Natural killer cell (primary cell): ENCODE measurements around the gene TWIST2. TPM values are rescaled to one million over a fixed set of nuclear protein-coding genes. Genes with fewer than 3 reads are reported as not detected.

Experiments used
- ATAC-seq, 3 donors: fragments of 150-1000 bp in 2 of 3; fragments of 200-7000 bp in 1 of 3; cut with Tn5 transposase; 1 replicate in 1 of 3; 2 replicates in 2 of 3; pipeline ENCODE4 v1.10.0; 2021; ENCODE audit warnings: mild to moderate bottlenecking in 2 of 3, moderate library complexity in 2 of 3
- DNase-seq, 2 donors: peaks; one replicate each; pipeline versions ENCODE4 v3.0.0 to v3.0.0-alpha.2; 2013 to 2021; ENCODE audit warnings: mixed read lengths in 1 of 2
- H3K27ac ChIP-seq: one replicate; pipeline ENCODE4 v1.5.1; 2013; ENCODE audit warnings: mild to moderate bottlenecking, low read length
- H3K27me3 ChIP-seq: one replicate; pipeline ENCODE4 v1.6.1; 2013; ENCODE audit warnings: low read length; ENCODE audit not compliant: control insufficient read depth, insufficient read depth
- H3K36me3 ChIP-seq: one replicate; pipeline ENCODE4 v1.6.1; 2013; ENCODE audit warnings: low read length; ENCODE audit not compliant: control insufficient read depth, insufficient read depth
- H3K4me1 ChIP-seq: one replicate; pipeline ENCODE4 v1.6.1; 2013; ENCODE audit warnings: low read length; ENCODE audit not compliant: control insufficient read depth, insufficient read depth
- H3K4me3 ChIP-seq: one replicate; pipeline ENCODE4 v1.5.1; 2013; ENCODE audit warnings: low read length
- H3K9me3 ChIP-seq: one replicate; pipeline ENCODE4 v1.6.1; 2013; ENCODE audit warnings: low read length; ENCODE audit not compliant: control insufficient read depth, insufficient read depth
- H3K27ac Mint-ChIP-seq, 2 donors: one replicate each; pipeline ENCODE4 v1.8.0; 2022; ENCODE audit warnings: mild to moderate bottlenecking in 2 of 2, mixed read lengths in 2 of 2, moderate library complexity in 1 of 2
- H3K27me3 Mint-ChIP-seq, 2 donors: one replicate each; pipeline ENCODE4 v1.8.0; 2022; ENCODE audit warnings: low read depth in 2 of 2, mixed read lengths in 2 of 2
- H3K36me3 Mint-ChIP-seq: one replicate; pipeline ENCODE4 v1.8.0; 2022; ENCODE audit warnings: mixed read lengths
- H3K4me1 Mint-ChIP-seq, 2 donors: one replicate each; pipeline ENCODE4 v1.8.0; 2022; ENCODE audit warnings: mixed read lengths in 2 of 2
- H3K4me3 Mint-ChIP-seq: one replicate; pipeline ENCODE4 v1.8.0; 2022; ENCODE audit warnings: mild to moderate bottlenecking, moderate library complexity, mixed read lengths
- H3K9me3 Mint-ChIP-seq, 2 donors: one replicate each; pipeline ENCODE4 v1.8.0; 2022; ENCODE audit warnings: mixed read lengths in 2 of 2
- CTCF ChIP-seq: fragments of 200-600 bp; IDR thresholded peaks from one replicate; pipeline ENCODE4 v1.8.0; 2022; ENCODE audit warnings: antibody characterized with exemption
- WGBS: methylation state at CpG from one replicate; pipeline ENCODE4 v1.1.7; 2013; ENCODE audit warnings: missing lambda C conversion rate; ENCODE audit not compliant: insufficient coverage; 5-methylcytosine and 5-hydroxymethylcytosine counted together
- intact Hi-C: fragments of 100-400 bp; cut with micrococcal nuclease; formaldehyde crosslinking; loops from one replicate; pipeline ENCODE4 v1.14.2; 2022
- total RNA-seq, 4 donors: library from RNA; stranded (reverse); fragments of 120-200 nt in 1 of 4; gene quantifications; one replicate each; pipeline versions ENCODE4 v1.2.3 to v1.2.4, GENCODE V29; 2013 to 2022

The TWIST2 gene
- total RNA-seq, 3 donors from 2014 or later (not counting 1 experiment from before 2014, with no cell fraction given): not detected

- Histone ChIP-seq H3K27ac (no peak overlapping the region), H3K4me3 (no peak overlapping the region), H3K27me3 (no peaks in the 10 kb centered on the region), H3K9me3 (no peaks in the 10 kb centered on the region), H3K4me1 (no peaks in the 10 kb centered on the region), H3K36me3 (no peaks in the 10 kb centered on the region)
- Mint-ChIP-seq H3K4me3 (no peak overlapping the region), H3K9me3 (no peaks in the 10 kb centered on the region), H3K36me3 (no peaks in the 10 kb centered on the region), H3K27me3 (peaks cover 0 to 4% of the 10 kb centered on the region in 2 donors), H3K27ac (no peak overlapping the region), H3K4me1 (no peaks in the 10 kb centered on the region)
- ATAC-seq (no peak), DNase-seq (no peak)
- 85% methylated on average over 22 of the region's 22 CpGs for WGBS
- TF ChIP-seq CTCF: no peak
- intact Hi-C loops: no loop called here
Measured at GRCh38 chr2:238913931-238914647, 66.2 kb downstream of the TWIST2 start.

DNA sequence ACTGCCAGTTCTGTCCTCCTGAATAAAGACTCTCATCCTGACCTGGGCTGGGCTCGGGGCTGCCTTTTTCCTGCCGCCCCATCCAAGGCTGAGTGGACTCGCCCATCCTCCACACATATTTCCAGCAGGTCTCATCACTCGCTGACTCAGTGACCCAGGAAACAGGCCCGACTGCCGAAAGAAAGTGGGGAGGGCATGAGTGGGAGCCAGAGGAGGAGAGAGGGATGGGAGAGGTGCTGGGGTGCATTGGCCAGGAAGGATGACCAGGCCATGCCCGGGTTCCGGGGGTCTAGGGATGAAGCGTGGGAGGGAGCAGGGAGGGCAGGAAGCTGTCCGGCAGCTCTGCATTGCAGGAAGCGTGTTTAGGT, 66.7 kb downstream of the TWIST2 start:
- no peak for ATAC-seq
- Histone ChIP-seq H3K4me1 (no peaks in the 10 kb centered on the region), H3K9me3 (no peaks in the 10 kb centered on the region), H3K27me3 (no peaks in the 10 kb centered on the region), H3K36me3 (no peaks in the 10 kb centered on the region), H3K27ac (no peak overlapping the region), H3K4me3 (no peak overlapping the region)
- intact Hi-C loops: no loop called here
- DNase-seq: no peak
- Mint-ChIP-seq H3K27me3 (peaks cover 0 to 4% of the 10 kb centered on the region in 2 donors), H3K27ac (no peak overlapping the region), H3K9me3 (no peaks in the 10 kb centered on the region), H3K4me1 (no peaks in the 10 kb centered on the region), H3K4me3 (no peak overlapping the region), H3K36me3 (no peaks in the 10 kb centered on the region)
- 87% methylated on average over 11 of the region's 11 CpGs for WGBS
- no peak for TF ChIP-seq CTCF

GRCh38 chr2:238915196-238915595, 67.3 kb downstream of the TWIST2 start:
- Mint-ChIP-seq H3K27ac (no peak overlapping the region), H3K36me3 (no peaks in the 10 kb centered on the region), H3K4me1 (no peaks in the 10 kb centered on the region), H3K9me3 (no peaks in the 10 kb centered on the region), H3K4me3 (no peak overlapping the region), H3K27me3 (peaks cover 0 to 4% of the 10 kb centered on the region in 2 donors)
- ATAC-seq (no peak), DNase-seq (no peak)
- Histone ChIP-seq H3K4me1 (no peaks in the 10 kb centered on the region), H3K4me3 (no peak overlapping the region), H3K27me3 (no peaks in the 10 kb centered on the region), H3K36me3 (no peaks in the 10 kb centered on the region), H3K9me3 (no peaks in the 10 kb centered on the region), H3K27ac (no peak overlapping the region)
- intact Hi-C loops: no loop called here
- WGBS: 73% methylated on average over 9 of the region's 9 CpGs
- no peak for TF ChIP-seq CTCF

DNA sequence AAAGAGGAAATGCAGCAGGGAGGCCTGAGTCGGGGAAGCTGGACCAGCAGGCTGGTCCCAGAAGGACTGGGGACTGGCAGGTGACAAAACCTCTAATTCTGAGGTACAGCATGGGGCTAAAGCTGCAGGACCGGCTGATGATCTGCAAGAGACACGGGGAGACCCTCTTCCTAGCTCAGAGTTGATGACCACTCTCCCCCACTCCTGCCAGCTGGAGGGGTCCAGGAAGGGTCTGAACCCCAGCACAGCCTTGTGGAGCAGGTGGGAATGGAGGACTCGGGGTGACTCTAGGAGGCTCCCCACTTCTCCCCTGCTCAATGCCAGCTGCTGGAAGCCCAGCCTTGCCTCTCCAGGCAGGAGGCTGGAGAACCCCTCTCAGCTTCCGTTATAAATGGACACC, 67.7 kb downstream of the TWIST2 start:
- no peak for TF ChIP-seq CTCF

More for the DNA sequence above, 67.7 kb downstream of the TWIST2 start:
- no peak overlapping the region for H3K27ac ChIP-seq
- intact Hi-C loops: no loop called here
- H3K4me1 ChIP-seq: no peaks in the 10 kb centered on the region
- no peaks in the 10 kb centered on the region for H3K36me3 ChIP-seq
- WGBS: 70% methylated on average over 5 of the region's 5 CpGs
- H3K27ac Mint-ChIP-seq: no peak overlapping the region
- peaks cover 0 to 4% of the 10 kb centered on the region in 2 donors for H3K27me3 Mint-ChIP-seq
- H3K9me3 Mint-ChIP-seq: no peaks in the 10 kb centered on the region
- DNase-seq: no peak
- no peak for ATAC-seq
- no peaks in the 10 kb centered on the region for H3K27me3 ChIP-seq
- H3K36me3 Mint-ChIP-seq: no peaks in the 10 kb centered on the region
- H3K4me3 ChIP-seq: no peak overlapping the region
- H3K4me3 Mint-ChIP-seq: no peak overlapping the region
- H3K4me1 Mint-ChIP-seq: no peaks in the 10 kb centered on the region
- H3K9me3 ChIP-seq: no peaks in the 10 kb centered on the region
